ENCODE results near the gene LHFPL3.

DNA sequence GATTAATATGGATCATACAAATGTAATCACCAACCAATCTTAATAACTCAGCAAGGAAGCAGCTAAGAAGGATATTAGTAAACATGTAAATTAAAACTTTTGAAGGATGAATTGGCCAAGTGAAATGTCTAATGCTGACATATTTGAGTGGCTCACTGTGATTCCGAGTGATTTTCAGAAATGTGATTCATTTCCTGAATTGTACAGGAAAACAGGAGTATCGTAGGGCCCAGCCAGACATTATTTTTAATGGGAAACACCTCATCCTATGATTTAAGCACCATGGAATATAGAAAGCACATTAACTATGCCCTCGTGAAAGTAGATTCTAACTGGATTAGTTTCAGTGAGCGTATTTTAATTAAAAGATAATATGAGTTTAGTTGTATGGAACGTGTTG is 82.3 kb downstream of the LHFPL3 start:
- TF ChIP-seq RAD21 (IDR thresholded peaks at IDR 0.05; ENCODE audit: low read depth) = no peak
- TF ChIP-seq, protein P1, sequence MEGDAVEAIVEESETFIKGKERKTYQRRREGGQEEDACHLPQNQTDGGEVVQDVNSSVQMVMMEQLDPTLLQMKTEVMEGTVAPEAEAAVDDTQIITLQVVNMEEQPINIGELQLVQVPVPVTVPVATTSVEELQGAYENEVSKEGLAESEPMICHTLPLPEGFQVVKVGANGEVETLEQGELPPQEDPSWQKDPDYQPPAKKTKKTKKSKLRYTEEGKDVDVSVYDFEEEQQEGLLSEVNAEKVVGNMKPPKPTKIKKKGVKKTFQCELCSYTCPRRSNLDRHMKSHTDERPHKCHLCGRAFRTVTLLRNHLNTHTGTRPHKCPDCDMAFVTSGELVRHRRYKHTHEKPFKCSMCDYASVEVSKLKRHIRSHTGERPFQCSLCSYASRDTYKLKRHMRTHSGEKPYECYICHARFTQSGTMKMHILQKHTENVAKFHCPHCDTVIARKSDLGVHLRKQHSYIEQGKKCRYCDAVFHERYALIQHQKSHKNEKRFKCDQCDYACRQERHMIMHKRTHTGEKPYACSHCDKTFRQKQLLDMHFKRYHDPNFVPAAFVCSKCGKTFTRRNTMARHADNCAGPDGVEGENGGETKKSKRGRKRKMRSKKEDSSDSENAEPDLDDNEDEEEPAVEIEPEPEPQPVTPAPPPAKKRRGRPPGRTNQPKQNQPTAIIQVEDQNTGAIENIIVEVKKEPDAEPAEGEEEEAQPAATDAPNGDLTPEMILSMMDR (IDR thresholded peaks at IDR 0.05 in 2 of 3, conservative IDR thresholded peaks at IDR 0.05 in 1 of 3; ENCODE audit: borderline replicate concordance in 1 of 3, insufficient read depth in 1 of 3, low read depth in 2 of 3, low read length in 2 of 3) = no peak
- TF ChIP-seq ZNF274 (IDR thresholded peaks at IDR 0.05; ENCODE audit: low read depth, low read length) = no peak
- TF ChIP-seq, protein P2, sequence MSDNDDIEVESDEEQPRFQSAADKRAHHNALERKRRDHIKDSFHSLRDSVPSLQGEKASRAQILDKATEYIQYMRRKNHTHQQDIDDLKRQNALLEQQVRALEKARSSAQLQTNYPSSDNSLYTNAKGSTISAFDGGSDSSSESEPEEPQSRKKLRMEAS (IDR thresholded peaks at IDR 0.05) = no peak
- no peak for TF ChIP-seq EZH2 (IDR thresholded peaks at IDR 0.05)
- TF ChIP-seq FOSL1 (IDR thresholded peaks at IDR 0.05; ENCODE audit: low read depth) = no peak
- no peak for TF ChIP-seq SIN3A (IDR thresholded peaks at IDR 0.05; ENCODE audit: low read depth)
- no peak for TF ChIP-seq POLR2A (IDR thresholded peaks at IDR 0.05; ENCODE audit: borderline replicate concordance, extremely low read depth, insufficient read depth, insufficient read length)
